HCT116 (cell line): ENCODE data around the gene MS4A5. TPM values are rescaled to one million over a fixed set of nuclear protein-coding genes. Genes with fewer than 3 reads are reported as not detected.

Experiments
- ATAC-seq: fragments of 200-7000 bp; cut with Tn5 transposase; 2 replicates; pipeline ENCODE4 v1.9.1; 2020; ENCODE audit warnings: mild to moderate bottlenecking, moderate library complexity
- BruUV-seq: library from RNA; stranded (reverse); fragments of 400-500 nt; replicated peaks from 2 replicates; lab custom pipeline; 2021; lab: Mats Ljungman, UMichigan
- CTCF ChIA-PET: fragments of 300-600 bp; sonication (Branson Sonifier 250); formaldehyde crosslinking; loops from one replicate; lab custom pipeline; 2021; ENCODE audit warnings: antibody characterized with exemption; lab: Charles Lee
- POLR2A ChIA-PET: fragments of 300-600, 350-600 bp; sonication (Branson Sonifier 250); formaldehyde crosslinking; loops from one replicate; lab custom pipeline; 2021; ENCODE audit warnings: antibody characterized with exemption; lab: Charles Lee
- RAD21 ChIA-PET, 2 experiments: fragments of 300-600 bp; sonication (Branson Sonifier 250); formaldehyde crosslinking; loops; one replicate each; lab custom pipeline; 2023; ENCODE audit warnings: low total read pairs in 2 of 2; ENCODE audit not compliant: uncharacterized antibody in 2 of 2, unreplicated experiment in 2 of 2, low non-redundant PET in 1 of 2; lab: Charles Lee
- DNase-seq: peaks from one replicate; pipeline ENCODE4 v3.0.0-alpha.2; 2010; ENCODE audit warnings: low read depth, low spot score
- H2AFZ ChIP-seq: fragments of 200-600 bp; shearing (Covaris generic), sonication (generic); 2 replicates; pipeline ENCODE4 v1.6.1; 2017; ENCODE audit warnings: low read depth, mixed run types, mixed read lengths, antibody characterized with exemption, low read length; ENCODE audit not compliant: poor library complexity, severe bottlenecking
- H3K27ac ChIP-seq: 2 replicates; pipeline ENCODE4 v1.5.1; 2012; ENCODE audit warnings: low read depth, low read length
- H3K27me3 ChIP-seq: fragments of 200-600 bp; sonication (generic); 2 replicates; pipeline ENCODE4 v1.6.1; 2016; ENCODE audit warnings: mixed run types, low read length, mixed read lengths; ENCODE audit not compliant: insufficient read depth
- H3K36me3 ChIP-seq, 2 experiments: fragments of 200-500 bp in 1 of 2; fragments of 200-600 bp in 1 of 2; sonication (Bioruptor generic) in 1 of 2; sonication (generic) in 1 of 2; 2 replicates each; pipeline versions ENCODE4 v1.5.1 to v1.6.1; 2014 to 2016; ENCODE audit warnings: low read length in 2 of 2, inconsistent platforms in 1 of 2, mixed read lengths in 1 of 2, mixed run types in 1 of 2; ENCODE audit not compliant: insufficient read depth in 2 of 2, control insufficient read depth in 1 of 2
- H3K4me1 ChIP-seq, 2 experiments: fragments of 200-600 bp in 1 of 2; sonication (generic) in 1 of 2; 2 replicates each; pipeline versions ENCODE4 v1.5.1 to v1.6.1; 2012 to 2017; ENCODE audit warnings: low read length in 2 of 2, inconsistent platforms in 1 of 2, mild to moderate bottlenecking in 1 of 2, mixed read lengths in 1 of 2, mixed run types in 1 of 2, moderate library complexity in 1 of 2; ENCODE audit not compliant: insufficient read depth in 2 of 2, control insufficient read depth in 1 of 2
- H3K4me2 ChIP-seq: fragments of 200-600 bp; sonication (generic); 2 replicates; pipeline ENCODE4 v1.6.1; 2017; ENCODE audit warnings: mixed run types, low read length, mixed read lengths
- H3K4me3 ChIP-seq, 2 experiments: fragments of 200-600 bp in 1 of 2; sonication (generic) in 1 of 2; replicated peaks in 1 of 2; 2 replicates each; pipeline ENCODE4 v1.5.1; 2011 to 2016; ENCODE audit warnings: low read length in 2 of 2, control low read depth in 1 of 2, low read depth in 1 of 2, mild to moderate bottlenecking in 1 of 2, mixed read lengths in 1 of 2, mixed run types in 1 of 2
- H3K79me2 ChIP-seq: fragments of 200-600 bp; sonication (generic); 2 replicates; pipeline ENCODE4 v1.6.1; 2017; ENCODE audit warnings: mild to moderate bottlenecking, mixed run types, low read length, moderate library complexity, mixed read lengths; ENCODE audit not compliant: insufficient read depth
- H3K9ac ChIP-seq: fragments of 200-600 bp; sonication (generic); 2 replicates; pipeline ENCODE4 v1.6.1; 2016; ENCODE audit warnings: low read length, mixed read lengths
- H3K9me2 ChIP-seq: fragments of 200-600 bp; sonication (generic), shearing (Covaris generic); 2 replicates; pipeline ENCODE4 v1.6.1; 2017; ENCODE audit warnings: mixed run types, mild to moderate bottlenecking, moderate library complexity; ENCODE audit not compliant: insufficient read depth
- H3K9me3 ChIP-seq, 2 experiments: fragments of 200-500 bp in 1 of 2; fragments of 200-600 bp in 1 of 2; sonication (Bioruptor generic) in 1 of 2; sonication (generic) in 1 of 2; 2 replicates each; pipeline ENCODE4 v1.6.1; 2014 to 2017; ENCODE audit warnings: low read length in 2 of 2, mixed read lengths in 2 of 2, inconsistent platforms in 1 of 2, low read depth in 1 of 2, mild to moderate bottlenecking in 1 of 2, mixed run types in 1 of 2, moderate library complexity in 1 of 2; ENCODE audit not compliant: control insufficient read depth in 1 of 2, insufficient read depth in 1 of 2
- H4K20me1 ChIP-seq: fragments of 200-600 bp; sonication (generic), shearing (Covaris generic); 2 replicates; pipeline ENCODE4 v1.6.1; 2017; ENCODE audit warnings: mixed run types, mild to moderate bottlenecking, moderate library complexity; ENCODE audit not compliant: insufficient read depth
- CTCF ChIP-seq, 3 experiments: fragments of 200-600 bp in 1 of 3; sonication (generic) in 1 of 3; IDR thresholded peaks in 2 of 3; conservative IDR thresholded peaks in 1 of 3; 2 replicates each; pipeline ENCODE4 v1.5.1; 2012 to 2017; ENCODE audit warnings: low read depth in 2 of 3, low read length in 2 of 3, antibody characterized with exemption in 1 of 3, borderline replicate concordance in 1 of 3, control low read depth in 1 of 3, mild to moderate bottlenecking in 1 of 3, mixed read lengths in 1 of 3, mixed run types in 1 of 3, moderate library complexity in 1 of 3; ENCODE audit not compliant: insufficient read depth in 1 of 3
- EGR1 ChIP-seq: IDR thresholded peaks from 2 replicates; pipeline ENCODE4 v1.6.1; 2012; ENCODE audit warnings: low read depth
- ELF1 ChIP-seq: IDR thresholded peaks from 2 replicates; pipeline ENCODE4 v1.6.1; 2012; ENCODE audit warnings: low read depth, borderline replicate concordance
- EZH2 ChIP-seq: fragments of 200-600 bp; sonication (generic); IDR thresholded peaks from 2 replicates; pipeline ENCODE4 v1.6.1; 2017; ENCODE audit warnings: antibody characterized with exemption, mixed run types
- FOSL1 ChIP-seq: IDR thresholded peaks from 2 replicates; pipeline ENCODE4 v1.6.1; 2012; ENCODE audit warnings: low read depth
- POLR2A ChIP-seq: IDR thresholded peaks from 2 replicates; pipeline ENCODE4 v1.7.0; 2011; ENCODE audit warnings: borderline replicate concordance; ENCODE audit not compliant: insufficient read depth, insufficient read length; ENCODE audit errors: extremely low read depth
- POLR2AphosphoS5 ChIP-seq: IDR thresholded peaks from 2 replicates; pipeline ENCODE4 v1.6.1; 2011; ENCODE audit warnings: mild to moderate bottlenecking, low read depth, low read length, moderate library complexity
- RAD21 ChIP-seq: IDR thresholded peaks from 2 replicates; pipeline ENCODE4 v1.6.1; 2012; ENCODE audit warnings: low read depth, mild to moderate bottlenecking
- SP1 ChIP-seq: IDR thresholded peaks from 2 replicates; pipeline ENCODE4 v1.6.1; 2012; ENCODE audit warnings: low read depth
- SRF ChIP-seq: IDR thresholded peaks from 2 replicates; pipeline ENCODE4 v1.6.1; 2012; ENCODE audit warnings: low read depth
- TCF7L2 ChIP-seq: IDR thresholded peaks from 2 replicates; pipeline ENCODE4 v1.7.0; 2011; ENCODE audit warnings: borderline replicate concordance, inconsistent platforms; ENCODE audit not compliant: insufficient read depth, insufficient read length; ENCODE audit errors: extremely low read depth
- ZNF274 ChIP-seq: fragments of 200-500 bp; sonication (Bioruptor generic); IDR thresholded peaks from 2 replicates; pipeline ENCODE4 v1.6.1; 2014; ENCODE audit warnings: mild to moderate bottlenecking, low read depth, low read length, inconsistent platforms
- intact Hi-C: fragments of 100-400 bp; cut with micrococcal nuclease; formaldehyde crosslinking; loops from 2 replicates; pipeline ENCODE4 v1.10.0; 2022
- total RNA-seq: library from RNA; stranded (reverse); gene quantifications from one replicate; pipeline ENCODE4 v1.2.1, GENCODE V29; 2021; ENCODE audit not compliant: unreplicated experiment
- TF ChIP-seq, protein P1 (sequence below): IDR thresholded peaks from 2 replicates; pipeline ENCODE4 v1.6.1; 2012; ENCODE audit warnings: low read depth
- TF ChIP-seq, protein P2 (sequence below): IDR thresholded peaks from 2 replicates; pipeline ENCODE4 v1.6.1; 2012

Gene MS4A5
- total RNA-seq, 1 experiment from 2014 or later, result not detected

- ChIA-PET POLR2A (no interaction called here), RAD21 (no interaction called here), CTCF (no interaction called here)
- no peaks in the 10 kb centered on the region for H3K36me3 ChIP-seq
- DNase-seq (no peak), ATAC-seq (no peak)
- no peaks in the 10 kb centered on the region for H3K27me3 ChIP-seq
- no peaks in the 10 kb centered on the region for H4K20me1 ChIP-seq
- no peak overlapping the region for H2AFZ ChIP-seq
- H3K9ac ChIP-seq, result no peak overlapping the region
- H3K79me2 ChIP-seq, result no peaks in the 10 kb centered on the region
- no peak overlapping the region for H3K4me3 ChIP-seq
- no peak overlapping the region for H3K4me2 ChIP-seq
- intact Hi-C loops, result no loop called here
- H3K9me2 ChIP-seq, result no peaks in the 10 kb centered on the region
- H3K9me3 ChIP-seq, result no peaks in the 10 kb centered on the region
- TF ChIP-seq FOSL1 (no peak), RAD21 (no peak), EZH2 (no peak), EGR1 (no peak), POLR2A (no peak), SRF (no peak), SP1 (no peak), ZNF274 (no peak), ELF1 (no peak), POLR2AphosphoS5 (no peak), CTCF (IDR thresholded peaks at IDR 0.05 in 2 of 3, conservative IDR thresholded peaks at IDR 0.05 in 1 of 3; ENCODE audit: borderline replicate concordance in 1 of 3, insufficient read depth in 1 of 3, low read depth in 2 of 3, low read length in 2 of 3) (no peak), TCF7L2 (no peak)
- TF ChIP-seq, protein P1, sequence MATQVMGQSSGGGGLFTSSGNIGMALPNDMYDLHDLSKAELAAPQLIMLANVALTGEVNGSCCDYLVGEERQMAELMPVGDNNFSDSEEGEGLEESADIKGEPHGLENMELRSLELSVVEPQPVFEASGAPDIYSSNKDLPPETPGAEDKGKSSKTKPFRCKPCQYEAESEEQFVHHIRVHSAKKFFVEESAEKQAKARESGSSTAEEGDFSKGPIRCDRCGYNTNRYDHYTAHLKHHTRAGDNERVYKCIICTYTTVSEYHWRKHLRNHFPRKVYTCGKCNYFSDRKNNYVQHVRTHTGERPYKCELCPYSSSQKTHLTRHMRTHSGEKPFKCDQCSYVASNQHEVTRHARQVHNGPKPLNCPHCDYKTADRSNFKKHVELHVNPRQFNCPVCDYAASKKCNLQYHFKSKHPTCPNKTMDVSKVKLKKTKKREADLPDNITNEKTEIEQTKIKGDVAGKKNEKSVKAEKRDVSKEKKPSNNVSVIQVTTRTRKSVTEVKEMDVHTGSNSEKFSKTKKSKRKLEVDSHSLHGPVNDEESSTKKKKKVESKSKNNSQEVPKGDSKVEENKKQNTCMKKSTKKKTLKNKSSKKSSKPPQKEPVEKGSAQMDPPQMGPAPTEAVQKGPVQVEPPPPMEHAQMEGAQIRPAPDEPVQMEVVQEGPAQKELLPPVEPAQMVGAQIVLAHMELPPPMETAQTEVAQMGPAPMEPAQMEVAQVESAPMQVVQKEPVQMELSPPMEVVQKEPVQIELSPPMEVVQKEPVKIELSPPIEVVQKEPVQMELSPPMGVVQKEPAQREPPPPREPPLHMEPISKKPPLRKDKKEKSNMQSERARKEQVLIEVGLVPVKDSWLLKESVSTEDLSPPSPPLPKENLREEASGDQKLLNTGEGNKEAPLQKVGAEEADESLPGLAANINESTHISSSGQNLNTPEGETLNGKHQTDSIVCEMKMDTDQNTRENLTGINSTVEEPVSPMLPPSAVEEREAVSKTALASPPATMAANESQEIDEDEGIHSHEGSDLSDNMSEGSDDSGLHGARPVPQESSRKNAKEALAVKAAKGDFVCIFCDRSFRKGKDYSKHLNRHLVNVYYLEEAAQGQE, result no peak
- TF ChIP-seq, protein P2, sequence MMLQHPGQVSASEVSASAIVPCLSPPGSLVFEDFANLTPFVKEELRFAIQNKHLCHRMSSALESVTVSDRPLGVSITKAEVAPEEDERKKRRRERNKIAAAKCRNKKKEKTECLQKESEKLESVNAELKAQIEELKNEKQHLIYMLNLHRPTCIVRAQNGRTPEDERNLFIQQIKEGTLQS, result no peak
- BruUV-seq, result no TSS peak
- no peak overlapping the region for H3K27ac ChIP-seq
- H3K4me1 ChIP-seq, result no peaks in the 10 kb centered on the region
Measured at GRCh38 chr11:60420015-60420414, 9.4 kb upstream of the MS4A5 start.
